GM21786 (cell line): ENCODE results near the gene PTPRO.

ENCODE experiments used
- ATAC-seq: cut with Tn5 transposase; IDR thresholded peaks from one replicate; pipeline ENCODE4 v1.9.1; 2021; ENCODE audit not compliant: unreplicated experiment

The PTPRO gene

GRCh38 chr12:15443611-15444010, 121.3 kb downstream of the PTPRO start:
- ATAC-seq, result no peak

- no peak for ATAC-seq
Observed at GRCh38 chr12:15444523-15444922, 122.2 kb downstream of the PTPRO start.

GRCh38 chr12:15446807-15447206, 124.5 kb downstream of the PTPRO start:
- no peak for ATAC-seq

GRCh38 chr12:15453613-15454012, 131.3 kb downstream of the PTPRO start:
- ATAC-seq, result no peak

- no peak for ATAC-seq
Observed at GRCh38 chr12:15458008-15458407, 135.7 kb downstream of the PTPRO start.

GRCh38 chr12:15468911-15469310, 146.6 kb downstream of the PTPRO start:
- no peak for ATAC-seq

GRCh38 chr12:15469356-15469755, 147.0 kb downstream of the PTPRO start:
- no peak for ATAC-seq

GRCh38 chr12:15472036-15472435, 149.7 kb downstream of the PTPRO start:
- no peak for ATAC-seq

- ATAC-seq, result no peak
Observed at GRCh38 chr12:15474766-15475165, 152.5 kb downstream of the PTPRO start.

- no peak for ATAC-seq
Observed at GRCh38 chr12:15477761-15478160, 155.5 kb downstream of the PTPRO start.

- no peak for ATAC-seq
Observed at GRCh38 chr12:15481846-15482245, 159.5 kb downstream of the PTPRO start.

- ATAC-seq, result no peak
Observed at GRCh38 chr12:15485466-15485865, 163.2 kb downstream of the PTPRO start.

GRCh38 chr12:15486859-15487258, 164.6 kb downstream of the PTPRO start:
- no peak for ATAC-seq

GRCh38 chr12:15488481-15488880, 166.2 kb downstream of the PTPRO start:
- ATAC-seq, result no peak

- ATAC-seq, result peak; percentile 90
Observed at GRCh38 chr12:15494329-15495046, 172.2 kb downstream of the PTPRO start.

- ATAC-seq, result no peak
Observed at GRCh38 chr12:15495746-15496145, 173.4 kb downstream of the PTPRO start.

GRCh38 chr12:15496738-15497137, 174.4 kb downstream of the PTPRO start:
- ATAC-seq, result no peak

- no peak for ATAC-seq
Observed at GRCh38 chr12:15497671-15498292, 175.5 kb downstream of the PTPRO start.

- no peak for ATAC-seq
Observed at GRCh38 chr12:15502211-15502610, 179.9 kb downstream of the PTPRO start.

GRCh38 chr12:15505616-15506015, 183.3 kb downstream of the PTPRO start:
- no peak for ATAC-seq

- ATAC-seq, result no peak
Observed at GRCh38 chr12:15515010-15515409, 192.7 kb downstream of the PTPRO start.

GRCh38 chr12:15520083-15520482, 197.8 kb downstream of the PTPRO start:
- no peak for ATAC-seq

GRCh38 chr12:15520844-15521243, 198.5 kb downstream of the PTPRO start:
- no peak for ATAC-seq
